GM23338 (cell line): ENCODE results near the gene UBE2E2.

Experiments used
- CREB1 ChIP-seq: fragments of 250-450 bp; sonication (Bioruptor Pico); IDR thresholded peaks from 2 replicates; pipeline ENCODE4 v1.5.0; 2020; ENCODE audit warnings: low read depth, mild to moderate bottlenecking, moderate library complexity
- CTCF ChIP-seq, 2 experiments: fragments of 200-600 bp in 1 of 2; sonication (generic) in 1 of 2; conservative IDR thresholded peaks; 2 replicates each; pipeline versions ENCODE4 v1.5.1 to v1.6.1; 2016 to 2017; ENCODE audit warnings: antibody characterized with exemption in 2 of 2, low read depth in 2 of 2, mild to moderate bottlenecking in 2 of 2, moderate library complexity in 1 of 2
- ETS1 ChIP-seq: IDR thresholded peaks from 2 replicates; pipeline ENCODE4 v1.6.1; 2016; ENCODE audit warnings: antibody characterized with exemption
- EZH2 ChIP-seq: fragments of 200-600 bp; sonication (generic); IDR thresholded peaks from one replicate; pipeline ENCODE4 v1.8.0; 2017; ENCODE audit warnings: antibody characterized with exemption, mild to moderate bottlenecking, low read depth; ENCODE audit not compliant: unreplicated experiment
- EZH2phosphoT487 ChIP-seq: fragments of 200-600 bp; sonication (generic); IDR thresholded peaks from one replicate; pipeline ENCODE4 v1.8.1; 2018; ENCODE audit warnings: antibody characterized with exemption; ENCODE audit not compliant: unreplicated experiment
- POLR2AphosphoS5 ChIP-seq: IDR thresholded peaks from 2 replicates; pipeline ENCODE4 v1.6.1; 2016; ENCODE audit warnings: antibody characterized with exemption, low read depth
- REST ChIP-seq: IDR thresholded peaks from one replicate; pipeline ENCODE4 v1.6.1; 2018; ENCODE audit warnings: antibody characterized with exemption; ENCODE audit not compliant: unreplicated experiment
- ZNF114 ChIP-seq: fragments of 250-450 bp; sonication (Bioruptor Pico); IDR thresholded peaks from 2 replicates; pipeline ENCODE4 v1.5.0; 2020; ENCODE audit warnings: mild to moderate bottlenecking, moderate library complexity
- ZNF331 ChIP-seq: fragments of 250-450 bp; sonication (Bioruptor Pico); IDR thresholded peaks from 2 replicates; pipeline ENCODE4 v1.5.0; 2020; ENCODE audit warnings: low read depth, mild to moderate bottlenecking, moderate library complexity
- ZNF462 ChIP-seq: fragments of 250-450 bp; sonication (Bioruptor Pico); IDR thresholded peaks from 2 replicates; pipeline ENCODE4 v1.5.0; 2020; ENCODE audit warnings: mild to moderate bottlenecking, moderate library complexity

- TF ChIP-seq POLR2AphosphoS5: no peak
- no peak for TF ChIP-seq CTCF (conservative IDR thresholded peaks at IDR 0.05; ENCODE audit: low read depth in 2 of 2)
- TF ChIP-seq CREB1 (CRISPR knock-in tag): no peak
- no peak for TF ChIP-seq EZH2
- no peak for TF ChIP-seq EZH2phosphoT487
- TF ChIP-seq REST: no peak
- TF ChIP-seq ZNF331: no peak
- TF ChIP-seq ZNF462: no peak
- TF ChIP-seq ZNF114 (CRISPR knock-in tag): no peak
- no peak for TF ChIP-seq ETS1
These were observed 241.3 kb downstream of the UBE2E2 start for GRCh38 chr3:23444386-23444785.
